K562 (cell line): ENCODE data around the gene PHF14. TPM values are rescaled to one million over a fixed set of nuclear protein-coding genes. Genes with fewer than 3 reads are reported as not detected.

Experiments used
- BRCA1 ChIP-seq, 2 experiments: fragments of 450-650 bp in 1 of 2; sonication (generic) in 1 of 2; formaldehyde crosslinking in 1 of 2; IDR thresholded peaks; 2 replicates each; pipeline versions ENCODE4 v1.5.0 to v1.6.1; 2017 to 2020; ENCODE audit warnings: mild to moderate bottlenecking in 1 of 2, missing genetic modification reagents in 1 of 2
- EHMT2 ChIP-seq: fragments of 450-650 bp; IDR thresholded peaks from 2 replicates; pipeline ENCODE4 v1.6.1; 2018; ENCODE audit warnings: antibody characterized with exemption
- HNRNPLL ChIP-seq: fragments of 200-400 bp; formaldehyde crosslinking; IDR thresholded peaks from 2 replicates; pipeline ENCODE4 v1.6.1; 2017; ENCODE audit warnings: low read length, low read depth, mild to moderate bottlenecking; ENCODE audit not compliant: poor library complexity, severe bottlenecking
- NFYB ChIP-seq: IDR thresholded peaks from 2 replicates; pipeline ENCODE4 v1.6.1; 2011; ENCODE audit warnings: mild to moderate bottlenecking, moderate library complexity; ENCODE audit not compliant: insufficient read length; ENCODE audit errors: extremely low read depth
- NR2F6 ChIP-seq: fragments of 450-650 bp; formaldehyde crosslinking; IDR thresholded peaks from 2 replicates; pipeline ENCODE4 v1.4.0; 2020; ENCODE audit warnings: mild to moderate bottlenecking
- PHF21A ChIP-seq: fragments of 450-650 bp; IDR thresholded peaks from 2 replicates; pipeline ENCODE4 v1.6.1; 2017; ENCODE audit warnings: low read depth, borderline replicate concordance
- RFX7 ChIP-seq: fragments of 250-450 bp; sonication (Bioruptor Pico); IDR thresholded peaks from 2 replicates; pipeline ENCODE4 v1.5.1; 2021; ENCODE audit warnings: mild to moderate bottlenecking
- SIRT6 ChIP-seq: IDR thresholded peaks from one replicate; pipeline ENCODE4 v1.6.1; 2012; ENCODE audit warnings: low read depth, mild to moderate bottlenecking, control low read depth, inconsistent platforms, low read length, moderate library complexity
- SREBF2 ChIP-seq: sonication (generic); formaldehyde crosslinking; IDR thresholded peaks from 2 replicates; pipeline ENCODE4 v1.4.0; 2020; ENCODE audit warnings: mild to moderate bottlenecking, missing genetic modification reagents
- TAL1 ChIP-seq: fragments of 450-650 bp; IDR thresholded peaks from 2 replicates; pipeline ENCODE4 v1.6.1; 2016; ENCODE audit warnings: mild to moderate bottlenecking
- ZNF695 ChIP-seq: fragments of 450-650 bp; formaldehyde crosslinking; IDR thresholded peaks from 2 replicates; pipeline ENCODE4 v1.4.0; 2020; ENCODE audit warnings: mild to moderate bottlenecking, moderate library complexity
- polyA plus RNA-seq, 8 experiments: library from polyadenylated mRNA; depleted of rRNA in 4 of 8; stranded (reverse) in 5 of 8; unstranded in 3 of 8; fragments of >200 nt; fragmentation: Nextera tagmentation in 2 of 8; fragmentation: Illumina TruSeq in 1 of 8; extraction: Ambion mirVana in 2 of 8; extraction: Trizol in 1 of 8; gene quantifications; 2 replicates each; pipeline versions ENCODE4 v1.2.1 to v1.2.3, GENCODE V29; 2011 to 2014; ENCODE audit warnings: inconsistent platforms in 1 of 8, missing spikeins in 1 of 8
- total RNA-seq, 7 experiments: library from RNA; depleted of rRNA in 6 of 7; stranded (reverse); fragments of >200 nt in 6 of 7; fragmentation: Illumina TruSeq in 2 of 7; extraction: Trizol in 2 of 7; gene quantifications; 2 replicates each; pipeline versions ENCODE4 v1.2.1 to v1.2.3, GENCODE V29; 2011 to 2021; ENCODE audit warnings: low replicate concordance in 1 of 7
- TF ChIP-seq, protein P1 (sequence below), 2 experiments: fragments of 450-650 bp in 1 of 2; sonication (generic) in 1 of 2; formaldehyde crosslinking in 1 of 2; IDR thresholded peaks; 2 replicates each; pipeline versions ENCODE4 v1.7.1 to v1.9.0; 2016 to 2022; ENCODE audit warnings: inconsistent platforms in 1 of 2, mild to moderate bottlenecking in 1 of 2, missing genetic modification reagents in 1 of 2
- TF ChIP-seq, protein P2 (sequence below), 2 experiments: IDR thresholded peaks; 2 replicates each; pipeline ENCODE4 v1.6.1; 2011; ENCODE audit warnings: borderline replicate concordance in 1 of 2, control low read depth in 1 of 2, low read depth in 1 of 2, low read length in 1 of 2, mild to moderate bottlenecking in 1 of 2, mixed read lengths in 1 of 2, moderate library complexity in 1 of 2; ENCODE audit not compliant: insufficient read depth in 1 of 2, insufficient read length in 1 of 2, poor library complexity in 1 of 2, severe bottlenecking in 1 of 2; ENCODE audit errors: extremely low read depth in 1 of 2
- TF ChIP-seq, protein P3 (sequence below): fragments of 200-800 bp; sonication (Bioruptor generic); IDR thresholded peaks from 2 replicates; pipeline ENCODE4 v1.6.1; 2017; ENCODE audit warnings: missing genetic modification characterization, missing compliant biosample characterization

The PHF14 gene
- total and polyA plus RNA-seq, 9 of the 15 experiments (the other 6 are each of a cell fraction or from before 2014, with no cell fraction given) = 27.5 to 67.6 (median 41.4) TPM

DNA sequence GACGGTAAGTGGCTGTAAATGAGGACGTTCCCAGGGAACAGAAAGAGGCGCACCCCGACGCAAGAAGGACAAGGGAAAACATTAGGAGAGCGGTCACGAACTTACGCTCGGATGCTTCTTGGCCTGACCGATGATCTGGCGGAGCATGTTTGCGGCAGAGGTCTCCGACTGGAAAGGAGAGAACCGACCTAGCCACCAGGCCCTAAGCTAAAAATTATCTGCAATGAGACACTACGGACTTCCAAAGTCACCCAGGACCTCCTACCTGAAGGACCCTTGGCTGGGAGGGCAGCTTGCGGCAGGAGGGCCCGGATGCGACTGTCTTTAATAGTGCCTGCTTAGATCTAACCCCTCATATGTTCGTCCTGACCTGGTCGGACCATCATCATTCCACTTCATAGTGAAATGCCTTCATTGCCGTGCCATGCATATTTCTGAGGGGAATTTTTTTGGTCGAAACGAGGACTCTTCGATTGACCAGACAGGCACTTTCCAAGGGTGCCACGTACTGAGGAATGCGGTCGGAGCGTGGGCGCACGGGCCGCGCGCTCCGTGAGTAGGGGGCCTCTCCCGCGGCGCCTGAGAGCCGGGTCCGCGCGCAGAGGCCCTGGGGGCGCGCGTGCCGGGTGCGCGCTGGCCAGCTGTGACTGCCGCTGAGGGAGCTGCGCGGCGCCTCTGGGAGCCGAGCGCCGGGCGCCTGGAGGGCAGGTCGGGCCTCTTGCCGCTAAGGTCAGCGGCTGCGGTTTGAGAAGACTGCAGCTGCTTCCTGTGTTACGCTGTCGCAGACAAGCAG is 33.6 kb upstream of the PHF14 start (continued):
- TF ChIP-seq, protein P1, sequence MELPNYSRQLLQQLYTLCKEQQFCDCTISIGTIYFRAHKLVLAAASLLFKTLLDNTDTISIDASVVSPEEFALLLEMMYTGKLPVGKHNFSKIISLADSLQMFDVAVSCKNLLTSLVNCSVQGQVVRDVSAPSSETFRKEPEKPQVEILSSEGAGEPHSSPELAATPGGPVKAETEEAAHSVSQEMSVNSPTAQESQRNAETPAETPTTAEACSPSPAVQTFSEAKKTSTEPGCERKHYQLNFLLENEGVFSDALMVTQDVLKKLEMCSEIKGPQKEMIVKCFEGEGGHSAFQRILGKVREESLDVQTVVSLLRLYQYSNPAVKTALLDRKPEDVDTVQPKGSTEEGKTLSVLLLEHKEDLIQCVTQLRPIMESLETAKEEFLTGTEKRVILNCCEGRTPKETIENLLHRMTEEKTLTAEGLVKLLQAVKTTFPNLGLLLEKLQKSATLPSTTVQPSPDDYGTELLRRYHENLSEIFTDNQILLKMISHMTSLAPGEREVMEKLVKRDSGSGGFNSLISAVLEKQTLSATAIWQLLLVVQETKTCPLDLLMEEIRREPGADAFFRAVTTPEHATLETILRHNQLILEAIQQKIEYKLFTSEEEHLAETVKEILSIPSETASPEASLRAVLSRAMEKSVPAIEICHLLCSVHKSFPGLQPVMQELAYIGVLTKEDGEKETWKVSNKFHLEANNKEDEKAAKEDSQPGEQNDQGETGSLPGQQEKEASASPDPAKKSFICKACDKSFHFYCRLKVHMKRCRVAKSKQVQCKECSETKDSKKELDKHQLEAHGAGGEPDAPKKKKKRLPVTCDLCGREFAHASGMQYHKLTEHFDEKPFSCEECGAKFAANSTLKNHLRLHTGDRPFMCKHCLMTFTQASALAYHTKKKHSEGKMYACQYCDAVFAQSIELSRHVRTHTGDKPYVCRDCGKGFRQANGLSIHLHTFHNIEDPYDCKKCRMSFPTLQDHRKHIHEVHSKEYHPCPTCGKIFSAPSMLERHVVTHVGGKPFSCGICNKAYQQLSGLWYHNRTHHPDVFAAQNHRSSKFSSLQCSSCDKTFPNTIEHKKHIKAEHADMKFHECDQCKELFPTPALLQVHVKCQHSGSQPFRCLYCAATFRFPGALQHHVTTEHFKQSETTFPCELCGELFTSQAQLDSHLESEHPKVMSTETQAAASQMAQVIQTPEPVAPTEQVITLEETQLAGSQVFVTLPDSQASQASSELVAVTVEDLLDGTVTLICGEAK (IDR thresholded peaks at IDR 0.05) = no peak
- TF ChIP-seq, protein P1 (CRISPR knock-in tag; IDR thresholded peaks at IDR 0.05) = no peak
- TF ChIP-seq SIRT6 (no peak), EHMT2 (no peak), NFYB (no peak), TAL1 (peak; percentile 3; the same call in 1 of the 2 replicates), PHF21A (no peak), BRCA1 (IDR thresholded peaks at IDR 0.05) (no peak), BRCA1 (CRISPR knock-in tag; IDR thresholded peaks at IDR 0.05) (no peak), NR2F6 (CRISPR knock-in tag) (no peak), HNRNPLL (peak; percentile 80), ZNF695 (no peak), RFX7 (CRISPR knock-in tag) (no peak), SREBF2 (no peak)
- TF ChIP-seq, protein P2, sequence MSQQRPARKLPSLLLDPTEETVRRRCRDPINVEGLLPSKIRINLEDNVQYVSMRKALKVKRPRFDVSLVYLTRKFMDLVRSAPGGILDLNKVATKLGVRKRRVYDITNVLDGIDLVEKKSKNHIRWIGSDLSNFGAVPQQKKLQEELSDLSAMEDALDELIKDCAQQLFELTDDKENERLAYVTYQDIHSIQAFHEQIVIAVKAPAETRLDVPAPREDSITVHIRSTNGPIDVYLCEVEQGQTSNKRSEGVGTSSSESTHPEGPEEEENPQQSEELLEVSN (IDR thresholded peaks at IDR 0.05; ENCODE audit: borderline replicate concordance in 1 of 2, extremely low read depth in 1 of 2, insufficient read depth in 1 of 2, insufficient read length in 1 of 2, low read depth in 1 of 2, low read length in 1 of 2, poor library complexity in 1 of 2, severe bottlenecking in 1 of 2) = peak; percentile 23 to 59
- TF ChIP-seq, protein P3, sequence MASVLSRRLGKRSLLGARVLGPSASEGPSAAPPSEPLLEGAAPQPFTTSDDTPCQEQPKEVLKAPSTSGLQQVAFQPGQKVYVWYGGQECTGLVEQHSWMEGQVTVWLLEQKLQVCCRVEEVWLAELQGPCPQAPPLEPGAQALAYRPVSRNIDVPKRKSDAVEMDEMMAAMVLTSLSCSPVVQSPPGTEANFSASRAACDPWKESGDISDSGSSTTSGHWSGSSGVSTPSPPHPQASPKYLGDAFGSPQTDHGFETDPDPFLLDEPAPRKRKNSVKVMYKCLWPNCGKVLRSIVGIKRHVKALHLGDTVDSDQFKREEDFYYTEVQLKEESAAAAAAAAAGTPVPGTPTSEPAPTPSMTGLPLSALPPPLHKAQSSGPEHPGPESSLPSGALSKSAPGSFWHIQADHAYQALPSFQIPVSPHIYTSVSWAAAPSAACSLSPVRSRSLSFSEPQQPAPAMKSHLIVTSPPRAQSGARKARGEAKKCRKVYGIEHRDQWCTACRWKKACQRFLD (CRISPR knock-in tag) = peak; percentile 96
